ENCODE results near the gene BNC2. TPM values are rescaled to one million over a fixed set of nuclear protein-coding genes. Genes with fewer than 3 reads are reported as not detected.
A peak's percentile ranks its signal among the peaks of the same experiment; 100 is the strongest.

BNC2 gene
- total and polyA plus RNA-seq, 2 donors (not counting 1 experiment from before 2014, with no cell fraction given): 34.7 to 39.1 TPM

- peaks cover 35% of the 10 kb centered on the region for H3K79me2 ChIP-seq (ENCODE audit: control insufficient read depth, insufficient read depth, low read length)
- no peaks in the 10 kb centered on the region for H3K9me3 ChIP-seq (ENCODE audit: control insufficient read depth, insufficient read depth, low read depth, low read length)
- H3K4me1 ChIP-seq (ENCODE audit: control insufficient read depth, extremely low read depth, insufficient read depth, low read length): peaks cover 35% of the 10 kb centered on the region
- no peaks in the 10 kb centered on the region for H3K36me3 ChIP-seq (ENCODE audit: control insufficient read depth, insufficient read depth, low read length)
- H3K4me3 ChIP-seq (replicated peaks in 1 of 4; ENCODE audit: control extremely low read depth in 1 of 4, insufficient read depth in 1 of 4, low read depth in 3 of 4, low read length in 4 of 4): peak overlapping the region; percentile 39 to 57 (median 49)
- no peak overlapping the region for H2AFZ ChIP-seq (ENCODE audit: low read length)
- no peaks in the 10 kb centered on the region for H3K27me3 ChIP-seq (ENCODE audit: control insufficient read depth, insufficient read depth, low read length)
- peak overlapping the region; percentile 76 for H3K9ac ChIP-seq (ENCODE audit: insufficient read depth, low read length)
- no peaks in the 10 kb centered on the region for H4K20me1 ChIP-seq (ENCODE audit: control insufficient read depth, extremely low read depth, insufficient read depth, low read length)
- peak in 1 of 2 donors; percentile 88 for DNase-seq (ENCODE audit: low read depth in 2 of 2)
- TF ChIP-seq EZH2 (IDR thresholded peaks at IDR 0.05; ENCODE audit: low read length, missing control alignments): no peak
- H3K4me2 ChIP-seq (ENCODE audit: extremely low read depth, insufficient read depth, low read length): peak overlapping the region; percentile 94
- peak overlapping the region; percentile 99 for H3K27ac ChIP-seq (ENCODE audit: insufficient read depth, low read length)
These were observed 166.1 kb downstream of the BNC2 start for GRCh38 chr9:16704116-16705110.

GRCh38 chr9:16701347-16701746, 169.1 kb downstream of the BNC2 start:
- H3K36me3 ChIP-seq (ENCODE audit: control insufficient read depth, insufficient read depth, low read length): no peaks in the 10 kb centered on the region
- H4K20me1 ChIP-seq (ENCODE audit: control insufficient read depth, extremely low read depth, insufficient read depth, low read length): no peaks in the 10 kb centered on the region
- H3K9me3 ChIP-seq (ENCODE audit: control insufficient read depth, insufficient read depth, low read depth, low read length): no peaks in the 10 kb centered on the region
- no peaks in the 10 kb centered on the region for H3K27me3 ChIP-seq (ENCODE audit: control insufficient read depth, insufficient read depth, low read length)
- H3K4me1 ChIP-seq (ENCODE audit: control insufficient read depth, extremely low read depth, insufficient read depth, low read length): peaks cover 24% of the 10 kb centered on the region
- peaks cover 28% of the 10 kb centered on the region for H3K79me2 ChIP-seq (ENCODE audit: control insufficient read depth, insufficient read depth, low read length)
- no peak overlapping the region for H3K27ac ChIP-seq (ENCODE audit: insufficient read depth, low read length)
- H2AFZ ChIP-seq (ENCODE audit: low read length): no peak overlapping the region
- no peak overlapping the region for H3K9ac ChIP-seq (ENCODE audit: insufficient read depth, low read length)
- no peak for DNase-seq (ENCODE audit: low read depth in 2 of 2)
- no peak overlapping the region for H3K4me3 ChIP-seq (replicated peaks in 1 of 4; ENCODE audit: control extremely low read depth in 1 of 4, insufficient read depth in 1 of 4, low read depth in 3 of 4, low read length in 4 of 4)
- H3K4me2 ChIP-seq (ENCODE audit: extremely low read depth, insufficient read depth, low read length): no peak overlapping the region
- TF ChIP-seq, protein P1, sequence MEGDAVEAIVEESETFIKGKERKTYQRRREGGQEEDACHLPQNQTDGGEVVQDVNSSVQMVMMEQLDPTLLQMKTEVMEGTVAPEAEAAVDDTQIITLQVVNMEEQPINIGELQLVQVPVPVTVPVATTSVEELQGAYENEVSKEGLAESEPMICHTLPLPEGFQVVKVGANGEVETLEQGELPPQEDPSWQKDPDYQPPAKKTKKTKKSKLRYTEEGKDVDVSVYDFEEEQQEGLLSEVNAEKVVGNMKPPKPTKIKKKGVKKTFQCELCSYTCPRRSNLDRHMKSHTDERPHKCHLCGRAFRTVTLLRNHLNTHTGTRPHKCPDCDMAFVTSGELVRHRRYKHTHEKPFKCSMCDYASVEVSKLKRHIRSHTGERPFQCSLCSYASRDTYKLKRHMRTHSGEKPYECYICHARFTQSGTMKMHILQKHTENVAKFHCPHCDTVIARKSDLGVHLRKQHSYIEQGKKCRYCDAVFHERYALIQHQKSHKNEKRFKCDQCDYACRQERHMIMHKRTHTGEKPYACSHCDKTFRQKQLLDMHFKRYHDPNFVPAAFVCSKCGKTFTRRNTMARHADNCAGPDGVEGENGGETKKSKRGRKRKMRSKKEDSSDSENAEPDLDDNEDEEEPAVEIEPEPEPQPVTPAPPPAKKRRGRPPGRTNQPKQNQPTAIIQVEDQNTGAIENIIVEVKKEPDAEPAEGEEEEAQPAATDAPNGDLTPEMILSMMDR (conservative IDR thresholded peaks at IDR 0.05 in 1 of 2, IDR thresholded peaks at IDR 0.05 in 1 of 2; ENCODE audit: low read depth in 1 of 2, low read length in 2 of 2): no peak

DNA sequence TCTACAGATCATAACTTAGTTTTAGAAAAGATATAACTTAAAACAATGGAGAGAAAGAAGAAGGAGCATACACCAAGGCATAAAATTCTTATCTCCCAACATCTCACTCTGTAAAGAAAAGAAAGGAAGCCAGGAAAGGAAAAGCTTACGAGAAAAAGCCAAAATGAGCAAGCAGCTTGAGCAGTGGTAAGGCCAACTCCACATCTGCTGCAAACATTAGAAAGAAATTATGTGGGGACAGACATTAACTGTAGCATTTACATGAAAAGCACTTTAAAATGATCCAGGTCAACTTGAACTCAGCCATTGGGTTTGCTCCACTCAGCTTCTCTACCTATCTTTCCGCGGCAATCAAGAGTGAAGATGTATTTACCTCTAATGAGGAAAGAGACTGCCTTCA, 176.9 kb downstream of the BNC2 start:
- Histone ChIP-seq H3K27ac (ENCODE audit: insufficient read depth, low read length) (no peak overlapping the region), H3K36me3 (ENCODE audit: control insufficient read depth, insufficient read depth, low read length) (no peaks in the 10 kb centered on the region), H3K9me3 (ENCODE audit: control insufficient read depth, insufficient read depth, low read depth, low read length) (no peaks in the 10 kb centered on the region), H3K4me2 (ENCODE audit: extremely low read depth, insufficient read depth, low read length) (no peak overlapping the region), H2AFZ (ENCODE audit: low read length) (no peak overlapping the region), H4K20me1 (ENCODE audit: control insufficient read depth, extremely low read depth, insufficient read depth, low read length) (no peaks in the 10 kb centered on the region), H3K27me3 (ENCODE audit: control insufficient read depth, insufficient read depth, low read length) (no peaks in the 10 kb centered on the region), H3K9ac (ENCODE audit: insufficient read depth, low read length) (no peak overlapping the region), H3K4me1 (ENCODE audit: control insufficient read depth, extremely low read depth, insufficient read depth, low read length) (peaks cover 4% of the 10 kb centered on the region), H3K79me2 (ENCODE audit: control insufficient read depth, insufficient read depth, low read length) (peaks cover 6% of the 10 kb centered on the region), H3K4me3 (replicated peaks in 1 of 4; ENCODE audit: control extremely low read depth in 1 of 4, insufficient read depth in 1 of 4, low read depth in 3 of 4, low read length in 4 of 4) (no peak overlapping the region)
- no peak for TF ChIP-seq EZH2 (IDR thresholded peaks at IDR 0.05; ENCODE audit: low read length, missing control alignments)
- TF ChIP-seq, protein P1 (conservative IDR thresholded peaks at IDR 0.05 in 1 of 2, IDR thresholded peaks at IDR 0.05 in 1 of 2; ENCODE audit: low read depth in 1 of 2, low read length in 2 of 2): no peak
- no peak for DNase-seq (ENCODE audit: low read depth in 2 of 2)

Measured in fibroblast of lung (primary cell).